Non-pigmented ciliary epithelial cell (primary cell): ENCODE results near the gene ACBD6.

Source experiments
- DNase-seq: peaks from one replicate; pipeline ENCODE4 v3.0.0-alpha.2; 2010; ENCODE audit warnings: low read depth

The ACBD6 gene

DNA sequence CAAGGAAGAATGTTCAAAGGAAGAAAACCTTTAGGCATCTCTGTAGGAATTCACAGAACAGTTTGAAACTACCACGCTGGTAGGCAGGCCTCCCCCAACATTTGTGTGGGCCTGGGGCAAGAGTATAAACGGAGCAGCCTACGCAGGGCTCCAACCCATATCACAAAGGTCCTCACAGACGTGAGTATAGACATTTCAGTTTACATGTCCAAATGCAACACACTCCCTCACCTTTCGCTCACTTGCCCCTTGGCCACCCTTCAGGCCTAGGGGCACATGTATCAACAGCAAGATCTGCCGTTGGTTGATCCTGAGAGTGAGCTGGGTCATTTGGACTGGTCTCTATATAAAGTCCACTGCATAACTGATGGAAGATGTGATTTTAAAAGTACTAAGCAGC is 133.3 kb downstream of the ACBD6 start:
- no peak for DNase-seq

- DNase-seq: no peak
These were observed 135.9 kb downstream of the ACBD6 start for GRCh38 chr1:180366371-180367068.

GRCh38 chr1:180365039-180365438 is 137.3 kb downstream of the ACBD6 start:
- no peak for DNase-seq

GRCh38 chr1:180363246-180363995 is 139.0 kb downstream of the ACBD6 start:
- DNase-seq: no peak

DNA sequence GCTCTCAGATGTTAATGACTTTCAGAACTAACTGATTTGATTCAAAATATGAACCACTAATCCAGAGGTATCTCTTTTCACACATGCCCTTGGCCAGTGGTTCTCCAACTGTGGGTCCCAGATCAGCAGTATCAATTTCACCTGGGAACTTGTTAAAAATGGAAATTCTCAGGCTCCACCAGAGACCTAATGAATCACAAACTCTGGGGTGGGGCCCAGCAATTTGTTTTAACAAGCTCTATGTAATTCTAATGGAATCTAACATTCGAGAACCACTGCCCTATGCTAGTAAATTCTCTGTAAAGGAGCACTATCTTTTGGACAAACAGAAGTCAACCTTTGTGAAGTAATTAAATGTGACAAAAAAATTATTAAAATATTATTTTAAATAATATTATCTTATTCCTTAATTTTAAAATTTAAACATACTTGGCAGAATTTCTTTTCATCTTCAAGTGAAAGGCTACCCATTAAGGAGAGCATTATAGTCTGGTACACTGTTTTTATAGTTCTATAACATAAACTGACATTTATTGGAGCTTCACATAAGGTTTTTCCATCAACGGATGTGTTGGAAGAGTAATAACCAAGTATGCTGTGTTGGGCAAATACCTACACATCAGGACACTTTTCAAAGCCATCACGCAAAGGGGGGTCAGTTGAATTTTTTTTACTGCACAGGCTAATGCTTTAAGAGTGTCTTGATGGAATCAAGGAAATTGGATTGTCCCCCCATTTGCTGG is 141.9 kb downstream of the ACBD6 start:
- DNase-seq: no peak

GRCh38 chr1:180358649-180359048 is 143.7 kb downstream of the ACBD6 start:
- DNase-seq: no peak

- DNase-seq: no peak
These were observed 148.4 kb downstream of the ACBD6 start for GRCh38 chr1:180353945-180354344.

- no peak for DNase-seq
These were observed 149.8 kb downstream of the ACBD6 start for GRCh38 chr1:180352588-180352987.

GRCh38 chr1:180352021-180352420 is 150.4 kb downstream of the ACBD6 start:
- no peak for DNase-seq

DNA sequence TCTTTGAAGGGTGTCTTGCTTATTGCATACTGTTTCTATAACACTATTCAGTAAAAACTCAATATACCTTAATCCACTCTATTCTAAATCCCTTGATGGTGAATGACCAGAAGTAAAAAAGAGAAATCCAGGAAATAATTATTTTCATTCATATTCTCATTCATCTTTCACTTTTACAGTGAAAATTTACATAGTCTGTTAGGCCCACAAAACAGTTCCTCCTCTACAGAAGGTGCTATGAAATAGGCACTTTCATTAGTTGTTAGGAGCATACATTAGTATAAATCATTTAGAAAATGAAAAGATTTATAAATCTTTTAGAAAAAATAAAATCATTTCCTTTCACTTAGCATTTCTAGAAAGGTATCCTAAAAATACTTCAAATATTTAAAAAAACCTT is 157.2 kb downstream of the ACBD6 start:
- DNase-seq: no peak

DNA sequence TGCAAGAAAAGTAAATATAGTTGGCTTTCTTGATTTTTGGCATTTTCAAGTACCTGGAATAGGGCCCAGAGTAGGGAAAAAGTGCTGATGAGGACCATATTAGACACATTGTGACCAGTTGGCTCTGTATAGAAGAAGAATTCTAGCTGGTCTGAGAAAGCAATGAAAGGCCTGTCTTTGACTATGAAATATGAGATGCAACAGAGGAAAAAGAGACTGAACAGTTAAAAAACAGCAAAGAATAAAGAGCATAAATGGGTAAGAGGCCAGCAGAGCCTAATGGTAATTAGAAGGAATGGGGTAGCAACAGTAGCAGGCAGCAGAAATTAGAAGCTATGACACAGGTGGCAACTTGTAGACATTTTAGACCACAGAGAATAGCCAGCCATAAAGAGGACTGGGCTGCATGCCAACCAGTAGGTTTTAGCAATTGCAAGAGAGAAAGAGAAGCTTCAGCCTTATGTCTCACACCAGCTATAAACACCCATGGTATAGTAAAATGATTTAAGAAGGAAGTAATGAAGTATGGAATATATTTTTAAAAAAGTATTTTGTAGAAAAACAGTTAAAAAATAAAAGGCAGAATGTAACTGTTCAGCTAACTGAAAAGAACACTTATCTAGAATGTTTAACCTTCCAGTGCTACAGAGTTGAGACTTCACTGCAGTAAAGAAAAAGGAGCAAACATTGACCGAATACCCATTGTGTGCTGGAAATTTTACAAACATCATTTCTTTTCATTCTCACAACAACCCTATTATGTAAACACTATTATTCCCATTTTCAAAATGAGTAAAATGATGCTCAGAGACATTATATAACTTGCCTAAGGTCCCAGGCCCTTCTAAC is 158.2 kb downstream of the ACBD6 start:
- DNase-seq: no peak

DNA sequence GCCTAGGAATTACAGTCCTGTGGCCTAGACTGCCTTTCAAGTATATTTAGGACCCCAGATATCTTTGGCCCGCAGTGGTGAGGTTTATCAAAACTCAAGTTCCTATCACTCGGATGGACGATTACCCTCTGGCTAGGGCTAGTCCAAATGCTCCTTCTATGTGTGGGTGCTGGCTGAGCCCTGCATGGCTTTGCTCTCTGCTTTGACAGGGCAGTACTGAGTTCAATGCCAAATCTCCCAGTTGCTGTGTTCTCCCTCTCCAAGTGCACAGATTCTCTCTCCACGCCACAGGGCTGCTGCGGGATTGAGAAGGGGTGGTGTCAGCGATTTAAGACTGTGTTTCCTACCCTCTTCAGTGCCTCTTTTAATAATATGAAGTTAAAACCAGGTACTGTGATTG is 175.3 kb downstream of the ACBD6 start:
- no peak for DNase-seq

- DNase-seq: no peak
These were observed 189.5 kb downstream of the ACBD6 start for GRCh38 chr1:180312926-180313325.

DNA sequence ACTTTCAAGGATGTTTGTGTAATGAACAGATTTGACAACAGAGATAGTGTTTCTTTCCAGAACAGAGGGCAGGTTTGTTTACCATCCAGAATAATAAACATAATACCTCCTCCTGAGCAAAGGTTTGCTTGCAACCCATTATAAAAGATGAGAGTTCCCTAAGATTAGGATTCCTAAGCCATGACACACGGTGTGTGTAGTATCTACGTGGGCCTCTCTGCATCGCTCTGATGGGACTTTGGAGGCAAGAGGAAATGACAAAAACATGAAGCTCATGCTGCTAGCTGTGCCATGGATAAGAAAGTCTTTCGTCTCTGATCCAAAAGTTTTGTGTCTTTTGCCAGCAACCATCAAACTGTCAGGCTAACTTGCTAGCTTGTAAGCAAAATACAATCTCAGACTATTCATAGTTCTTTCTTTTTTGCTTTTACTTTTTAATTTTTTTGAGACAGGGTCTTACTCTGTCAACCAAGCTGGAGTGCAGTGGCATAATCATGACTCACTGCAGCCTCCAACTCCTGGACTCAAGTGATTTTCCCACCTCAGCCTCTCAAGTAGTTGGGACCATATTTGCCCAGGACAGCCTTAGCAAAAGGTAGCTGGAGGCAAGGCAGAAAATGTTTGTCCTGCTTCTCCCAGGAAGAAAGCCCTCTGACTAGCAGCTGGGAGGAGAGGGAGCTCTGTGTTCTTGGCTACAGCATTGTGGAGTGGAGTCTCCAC is 191.2 kb downstream of the ACBD6 start:
- DNase-seq: no peak

GRCh38 chr1:180310095-180310494 is 192.3 kb downstream of the ACBD6 start:
- DNase-seq: no peak

DNA sequence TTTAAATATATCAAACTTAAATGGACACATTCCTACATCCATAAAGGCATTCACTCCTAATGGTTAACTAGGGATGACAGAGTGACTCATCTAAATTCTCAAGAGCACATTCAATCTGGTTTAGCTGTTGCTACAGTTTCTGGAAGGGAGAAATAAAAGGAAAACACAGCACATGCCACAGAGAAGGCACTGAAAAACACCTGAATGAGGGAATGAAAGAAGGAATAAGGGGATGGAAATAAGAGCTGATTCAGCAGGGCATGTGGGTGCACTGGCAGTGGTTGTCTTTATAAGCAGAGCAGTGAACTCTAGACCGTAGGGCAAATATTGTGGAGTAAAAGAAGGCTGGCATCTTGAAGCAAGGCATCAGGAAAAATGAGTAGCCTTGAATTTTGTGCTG is 193.0 kb downstream of the ACBD6 start:
- DNase-seq: peak; percentile 47

GRCh38 chr1:180301135-180301742 is 201.1 kb downstream of the ACBD6 start:
- no peak for DNase-seq

GRCh38 chr1:180299479-180300221 is 202.7 kb downstream of the ACBD6 start:
- no peak for DNase-seq

DNA sequence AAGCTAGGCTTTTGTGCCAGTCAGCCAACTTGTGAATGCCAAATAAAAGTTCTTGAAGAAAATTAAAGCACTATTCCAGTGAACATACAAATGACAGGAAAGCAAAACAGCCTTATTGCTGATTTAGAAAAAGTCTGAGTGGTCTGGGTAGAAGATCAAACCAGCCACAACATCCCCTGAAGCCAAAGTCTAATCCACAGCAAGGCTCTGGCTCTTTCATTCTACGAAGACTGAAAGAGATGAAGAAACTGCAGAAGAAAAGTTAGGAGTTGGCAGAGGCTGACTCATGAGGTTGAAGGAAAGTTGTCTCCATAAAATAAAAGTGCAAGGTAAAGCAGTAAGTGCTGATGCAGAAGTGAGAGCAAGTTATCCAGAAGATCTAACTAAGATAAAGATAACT is 206.4 kb downstream of the ACBD6 start:
- no peak for DNase-seq

DNA sequence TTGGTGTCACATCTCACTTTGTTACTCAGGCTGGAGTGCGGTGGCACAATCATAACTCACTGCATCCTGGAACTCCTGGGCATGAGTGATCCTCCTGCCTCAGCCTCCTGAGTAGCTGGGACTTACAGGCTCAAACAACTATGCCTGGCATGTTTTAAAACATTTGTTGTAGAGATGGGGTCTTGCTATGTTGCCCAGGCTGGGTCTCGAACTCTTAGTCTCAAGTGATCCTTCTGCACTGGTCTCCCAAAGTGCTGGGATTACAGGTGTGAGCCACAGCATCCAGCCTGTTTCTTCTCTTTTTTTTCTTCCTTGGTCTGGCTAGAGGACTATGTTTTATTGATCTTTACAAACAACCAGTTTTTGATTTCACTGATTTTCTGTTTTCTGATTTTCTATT is 207.7 kb downstream of the ACBD6 start:
- no peak for DNase-seq
